LHCN-M2 (cell line): Measurements from ENCODE around the gene ARL6IP5. TPM values are rescaled to one million over a fixed set of nuclear protein-coding genes. Genes with fewer than 3 reads are reported as not detected.

Source experiments
- DNase-seq: peaks from one replicate; pipeline ENCODE4 v3.0.0-alpha.2; 2012; ENCODE audit warnings: low read depth
- total RNA-seq: library from RNA; depleted of rRNA; stranded (reverse); fragments of >200 nt; gene quantifications from 2 replicates; pipeline ENCODE4 v1.2.3, GENCODE V29; 2014

The ARL6IP5 gene
- total RNA-seq, 1 experiment from 2014 or later, result 119 TPM

DNA sequence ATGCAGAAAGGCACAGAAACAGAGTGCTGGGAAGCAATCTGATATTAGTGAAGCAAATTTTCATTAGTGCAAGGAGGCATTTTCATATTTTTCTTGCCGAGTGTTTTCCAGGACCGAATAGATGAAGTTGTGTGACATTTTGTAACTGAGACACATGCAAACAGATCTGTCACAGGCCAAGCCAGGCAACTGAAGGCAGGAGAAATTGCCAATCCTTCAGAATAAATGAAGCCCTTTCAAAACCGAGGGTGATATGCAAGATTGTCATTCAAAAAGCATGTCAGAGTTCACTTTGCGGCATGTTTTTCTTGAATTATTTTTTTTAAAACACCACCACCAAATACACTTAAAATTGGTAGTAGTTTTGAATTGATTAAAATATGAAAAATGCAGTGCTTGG lies 31.4 kb downstream of the ARL6IP5 start:
- DNase-seq, result no peak

GRCh38 chr3:69116897-69117296 lies 32.2 kb downstream of the ARL6IP5 start:
- DNase-seq, result peak; percentile 38

GRCh38 chr3:69118555-69118954 lies 33.8 kb downstream of the ARL6IP5 start:
- no peak for DNase-seq

DNA sequence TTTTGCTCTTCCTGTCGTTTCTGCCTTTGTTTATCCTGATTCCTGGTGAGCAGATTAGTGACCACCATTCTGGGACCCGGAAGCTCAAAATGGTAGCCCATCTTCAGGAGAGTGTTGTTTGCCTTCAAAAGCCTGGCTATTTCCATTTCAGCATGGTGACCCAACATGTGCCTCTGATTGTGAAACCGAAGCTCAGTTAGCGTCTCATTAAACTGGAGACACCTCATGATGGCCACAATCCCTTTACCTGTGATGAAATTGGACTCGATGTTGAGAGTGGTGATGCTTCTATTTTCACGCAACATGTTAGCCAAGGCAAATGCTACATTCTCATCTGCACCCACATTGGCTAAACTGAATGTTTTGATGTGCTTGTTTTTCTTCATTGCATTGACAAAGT lies 34.4 kb downstream of the ARL6IP5 start:
- no peak for DNase-seq

DNA sequence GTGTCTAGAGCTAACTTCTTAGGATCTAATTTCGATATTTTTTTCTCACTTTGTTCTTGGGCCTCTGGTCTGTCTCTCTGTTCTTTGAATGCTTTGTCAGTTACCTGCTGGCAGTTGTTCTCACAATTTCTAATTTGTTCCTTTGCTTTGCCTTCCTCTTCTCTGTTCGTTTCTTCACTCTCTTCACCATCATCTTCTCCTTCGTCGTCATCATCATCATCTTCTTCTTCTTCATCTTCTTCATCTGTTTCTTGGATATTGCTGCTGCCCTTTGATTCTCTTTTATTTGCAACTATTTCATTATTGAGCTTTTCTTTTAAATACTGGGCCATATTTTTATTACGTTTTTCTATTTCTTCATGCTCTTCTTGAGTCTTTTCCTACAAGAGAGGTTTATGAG lies 34.9 kb downstream of the ARL6IP5 start:
- no peak for DNase-seq

GRCh38 chr3:69120879-69121464 lies 36.2 kb downstream of the ARL6IP5 start:
- peak; percentile 67 for DNase-seq

DNA sequence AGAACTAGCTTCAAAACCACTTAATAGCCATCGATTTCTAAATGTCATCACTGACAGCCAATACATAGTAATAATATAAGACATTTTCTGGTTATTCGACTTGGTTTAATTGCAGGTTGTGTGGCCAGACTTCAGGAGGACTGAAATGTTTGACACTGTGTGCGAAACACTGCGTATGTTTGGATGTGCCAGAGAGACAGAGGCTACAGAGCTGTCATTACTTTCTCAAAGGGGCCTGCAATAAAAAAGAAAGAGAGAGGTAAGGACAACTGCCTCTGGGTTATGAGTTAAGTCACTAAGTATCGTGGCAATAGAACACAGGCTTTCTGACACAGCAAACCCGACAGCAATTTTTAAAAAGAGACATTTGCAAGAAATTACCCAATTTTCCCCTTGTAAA lies 36.8 kb downstream of the ARL6IP5 start:
- no peak for DNase-seq

DNA sequence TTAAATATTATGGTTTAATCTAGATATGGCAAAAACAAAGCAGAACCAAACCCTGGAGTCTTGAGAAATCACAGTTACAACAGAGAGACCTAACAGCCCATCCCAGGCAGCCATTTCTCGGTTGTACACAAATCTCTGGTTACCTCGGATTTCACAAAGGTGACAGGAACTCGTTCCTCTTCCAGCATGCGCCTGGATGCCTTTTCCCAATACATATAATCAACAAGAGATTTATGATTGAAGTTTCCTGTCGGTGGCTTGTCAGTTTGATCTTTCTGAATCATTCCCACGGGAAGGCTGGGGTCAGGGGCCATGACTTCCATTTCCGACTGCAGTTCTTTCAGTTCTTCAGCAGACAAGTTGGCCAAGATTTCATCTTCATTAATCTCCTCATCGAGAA lies 37.2 kb downstream of the ARL6IP5 start:
- DNase-seq, result peak; percentile 25

DNA sequence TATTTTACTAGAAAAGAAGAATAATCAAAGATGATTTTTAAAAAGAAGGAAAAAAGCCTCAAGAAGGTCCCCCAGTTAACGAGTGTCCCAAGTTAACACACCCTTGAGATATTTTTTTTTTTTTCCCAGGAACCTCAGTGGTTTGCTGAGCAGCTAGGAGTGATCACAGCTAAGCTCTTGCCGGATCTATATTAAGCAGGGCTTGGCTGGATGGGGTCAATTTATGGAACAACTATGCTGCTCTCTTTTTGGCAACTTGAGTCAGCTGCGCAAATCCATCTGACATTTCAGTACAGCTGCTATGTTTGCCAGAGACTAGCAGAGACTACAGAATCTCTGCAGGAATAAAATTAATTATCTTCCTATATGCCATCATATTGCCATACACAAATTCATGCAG lies 37.7 kb downstream of the ARL6IP5 start, which contains the start of gene LMOD3:
TSS of gene LMOD3 (minus strand) at position 193 of the 400 bp plus-strand sequence. CDS start 209 bp downstream, outside the sequence.
- peak; percentile 85 for DNase-seq

GRCh38 chr3:69126216-69126615 lies 41.5 kb downstream of the ARL6IP5 start:
- no peak for DNase-seq

GRCh38 chr3:69126999-69127398 lies 42.3 kb downstream of the ARL6IP5 start:
- no peak for DNase-seq

GRCh38 chr3:69128509-69128908 lies 43.8 kb downstream of the ARL6IP5 start:
- no peak for DNase-seq

DNA sequence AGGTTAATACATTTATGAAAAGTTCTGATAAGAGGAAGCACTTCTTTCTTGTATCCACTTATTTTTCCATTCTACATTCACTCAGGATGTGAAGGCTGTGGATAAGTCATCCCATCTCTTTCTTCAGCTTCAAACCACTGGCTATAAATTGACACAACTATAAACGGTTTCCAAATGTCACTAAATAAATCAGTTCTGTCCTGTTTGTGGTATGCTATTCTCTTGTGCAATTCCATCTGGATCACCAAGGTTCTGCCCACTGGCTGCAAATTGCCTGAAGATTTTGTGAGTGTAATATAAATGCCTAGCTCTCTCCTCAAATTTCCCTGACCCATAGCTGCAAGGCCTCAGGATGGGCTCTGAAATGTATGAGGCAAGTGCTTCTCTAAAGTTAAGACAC lies 44.8 kb downstream of the ARL6IP5 start:
- DNase-seq, result peak; percentile 68

DNA sequence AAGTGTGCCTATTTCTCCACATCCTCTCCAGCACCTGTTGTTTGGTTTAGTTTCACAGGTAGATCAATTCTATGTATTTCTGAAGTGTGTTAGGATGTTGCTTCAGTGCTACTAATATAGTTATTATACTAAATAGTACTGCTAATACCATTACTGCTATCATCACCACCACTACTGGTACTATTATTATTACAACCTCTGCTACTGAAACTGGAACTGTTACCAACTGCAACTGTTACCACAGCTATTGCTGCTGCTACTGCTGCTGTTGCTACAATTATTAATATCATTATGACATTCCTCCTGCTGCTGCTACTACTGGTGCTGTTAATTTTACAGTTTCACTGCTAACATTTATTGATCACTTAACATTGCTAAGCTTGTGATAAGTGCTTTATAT lies 46.0 kb downstream of the ARL6IP5 start:
- no peak for DNase-seq

- DNase-seq, result no peak
Measured at GRCh38 chr3:69137005-69137404, 52.3 kb downstream of the ARL6IP5 start.

DNA sequence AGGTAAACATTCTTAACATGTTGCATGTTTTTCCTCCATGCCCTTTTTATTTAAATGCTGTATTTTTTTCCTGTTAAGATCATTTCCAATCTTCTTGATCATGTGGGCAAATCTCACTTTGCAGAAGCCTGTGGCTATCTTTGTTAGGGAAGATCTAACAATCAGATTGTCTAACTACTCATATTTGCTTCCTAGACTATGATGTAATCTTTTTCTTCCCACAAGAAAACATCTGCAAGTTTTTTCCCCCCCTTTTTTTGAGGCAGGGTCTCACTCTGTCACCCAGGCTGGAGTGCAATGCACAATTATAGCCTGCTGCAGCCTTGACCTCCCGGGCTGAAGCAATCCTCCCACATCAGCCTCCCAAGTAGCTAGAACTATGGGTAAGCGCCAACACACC lies 52.7 kb downstream of the ARL6IP5 start:
- no peak for DNase-seq

GRCh38 chr3:69141313-69141712 lies 56.6 kb downstream of the ARL6IP5 start:
- no peak for DNase-seq

- no peak for DNase-seq
Measured at GRCh38 chr3:69142090-69142489, 57.4 kb downstream of the ARL6IP5 start.

DNA sequence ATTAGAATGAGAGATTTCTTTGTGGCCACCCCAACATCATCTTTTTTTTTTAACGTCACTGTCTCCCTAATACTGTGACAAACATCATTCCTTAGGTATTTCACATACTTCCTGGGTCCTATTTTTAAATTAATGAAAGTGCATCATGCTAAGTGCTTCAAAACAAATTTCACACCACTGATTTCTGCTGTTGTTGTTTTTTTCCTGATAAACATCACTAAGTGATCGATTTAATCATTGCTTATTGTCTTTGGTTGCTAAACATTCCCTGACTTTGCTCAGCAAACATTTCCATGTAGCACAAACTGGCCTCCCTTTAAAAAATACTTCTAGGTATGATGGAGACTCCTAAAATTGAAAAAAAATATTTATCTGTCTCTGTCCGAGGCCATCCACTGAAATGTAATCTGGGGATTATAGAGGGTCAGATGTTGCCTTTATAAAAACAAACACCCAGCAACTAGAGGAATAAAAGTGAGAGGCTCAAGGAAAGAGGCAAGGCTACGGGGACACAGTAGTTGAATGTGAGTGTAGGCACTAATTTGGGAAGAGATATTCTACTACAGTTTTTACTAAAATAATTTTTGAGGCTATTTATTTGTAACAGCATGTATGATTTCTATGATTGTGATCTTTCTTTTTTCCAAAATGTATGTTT lies 58.2 kb downstream of the ARL6IP5 start:
- DNase-seq, result no peak

- no peak for DNase-seq
Measured at GRCh38 chr3:69143612-69144011, 58.9 kb downstream of the ARL6IP5 start.

- no peak for DNase-seq
Measured at GRCh38 chr3:69144631-69145245, 60.0 kb downstream of the ARL6IP5 start.

DNA sequence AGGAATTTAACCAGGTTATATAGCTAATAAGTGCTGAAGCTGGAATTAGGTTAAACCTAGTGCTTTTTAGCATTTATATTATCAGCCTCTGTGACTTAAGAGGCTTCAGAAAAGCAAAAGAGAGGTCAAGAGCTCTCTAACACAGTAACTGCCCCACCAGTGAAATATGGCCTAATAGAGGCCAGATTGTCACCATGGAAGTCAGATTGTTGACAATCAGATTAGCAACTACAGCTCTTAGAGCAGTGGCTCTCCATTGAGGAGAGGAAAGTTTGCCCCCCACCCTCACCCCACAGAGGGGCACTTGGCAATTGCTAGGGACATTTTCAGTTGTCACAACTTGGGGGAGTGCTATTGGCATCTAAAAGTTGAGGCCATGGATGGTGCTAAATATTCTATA lies 61.0 kb downstream of the ARL6IP5 start:
- DNase-seq, result no peak

- DNase-seq, result no peak
Measured at GRCh38 chr3:69149586-69149985, 64.8 kb downstream of the ARL6IP5 start.
